HepG2 (cell line): ENCODE data around the gene RPUSD2. TPM values are rescaled to one million over a fixed set of nuclear protein-coding genes. Genes with fewer than 3 reads are reported as not detected.

ENCODE experiments used
- ATF7 ChIP-seq, 2 experiments: fragments of 450-650 bp in 1 of 2; sonication (generic) in 1 of 2; formaldehyde crosslinking in 1 of 2; IDR thresholded peaks; 2 replicates each; pipeline versions ENCODE4 v1.4.0 to v1.6.1; 2016 to 2020; ENCODE audit warnings: antibody characterized with exemption in 1 of 2, mild to moderate bottlenecking in 1 of 2, missing genetic modification reagents in 1 of 2
- EEA1 ChIP-seq: sonication (generic); formaldehyde crosslinking; IDR thresholded peaks from 2 replicates; pipeline ENCODE4 v1.5.1; 2020; ENCODE audit warnings: mild to moderate bottlenecking, missing genetic modification reagents, borderline replicate concordance
- HIVEP1 ChIP-seq: sonication (generic); formaldehyde crosslinking; IDR thresholded peaks from 2 replicates; pipeline ENCODE4 v1.4.0; 2020; ENCODE audit warnings: mild to moderate bottlenecking, missing genetic modification reagents
- KAT8 ChIP-seq: IDR thresholded peaks from 2 replicates; pipeline ENCODE4 v1.6.1; 2016; ENCODE audit warnings: missing genetic modification reagents, missing compliant biosample characterization
- MAZ ChIP-seq, 2 experiments: sonication (generic) in 1 of 2; formaldehyde crosslinking in 1 of 2; IDR thresholded peaks; 2 replicates each; pipeline versions ENCODE4 v1.5.0 to v1.6.1; 2012 to 2020; ENCODE audit warnings: low read depth in 2 of 2, mild to moderate bottlenecking in 2 of 2, borderline replicate concordance in 1 of 2, improper control_type of control experiment in 1 of 2, low read length in 1 of 2, missing genetic modification reagents in 1 of 2, moderate library complexity in 1 of 2
- NRL ChIP-seq: sonication (generic); formaldehyde crosslinking; IDR thresholded peaks from 2 replicates; pipeline ENCODE4 v1.5.0; 2020; ENCODE audit warnings: missing genetic modification reagents, mild to moderate bottlenecking, moderate library complexity, borderline replicate concordance
- RXRB ChIP-seq: IDR thresholded peaks from 2 replicates; pipeline ENCODE4 v1.6.1; 2016; ENCODE audit warnings: borderline replicate concordance, missing genetic modification reagents, missing compliant biosample characterization
- SIX4 ChIP-seq: sonication (generic); formaldehyde crosslinking; IDR thresholded peaks from 2 replicates; pipeline ENCODE4 v1.4.0; 2020; ENCODE audit warnings: missing genetic modification reagents
- YEATS4 ChIP-seq: sonication (generic); formaldehyde crosslinking; IDR thresholded peaks from 2 replicates; pipeline ENCODE4 v1.4.0; 2020; ENCODE audit warnings: missing genetic modification reagents, borderline replicate concordance
- ZBTB20 ChIP-seq: sonication (generic); formaldehyde crosslinking; IDR thresholded peaks from 2 replicates; pipeline ENCODE4 v1.8.1; 2023; ENCODE audit warnings: missing genetic modification reagents, low read depth, mild to moderate bottlenecking, borderline replicate concordance
- ZFY ChIP-seq: sonication (generic); formaldehyde crosslinking; IDR thresholded peaks from 2 replicates; pipeline ENCODE4 v1.4.0; 2020; ENCODE audit warnings: missing genetic modification reagents
- ZSCAN31 ChIP-seq: sonication (generic); formaldehyde crosslinking; IDR thresholded peaks from 2 replicates; pipeline ENCODE4 v1.5.0; 2020; ENCODE audit warnings: low read depth, mild to moderate bottlenecking, missing genetic modification reagents
- polyA plus RNA-seq, 8 experiments: library from polyadenylated mRNA; depleted of rRNA in 3 of 8; stranded (reverse) in 7 of 8; unstranded in 1 of 8; fragments of >200 nt; fragmentation: Illumina TruSeq in 4 of 8; extraction: Trizol in 4 of 8; gene quantifications; 2 replicates each; pipeline versions ENCODE4 v1.2.1 to v1.2.3, GENCODE V29; 2011 to 2016; ENCODE audit warnings: low read depth in 4 of 8, missing spikeins in 1 of 8, mixed read lengths in 1 of 8; ENCODE audit not compliant: insufficient read depth in 1 of 8
- total RNA-seq, 5 experiments: library from RNA; depleted of rRNA; stranded (reverse); fragments of >200 nt; fragmentation: Illumina TruSeq; extraction: Trizol; gene quantifications; 2 replicates each; pipeline ENCODE4 v1.2.3, GENCODE V29; 2016; ENCODE audit warnings: low read depth in 1 of 5
- TF ChIP-seq, protein P1 (sequence below): sonication (generic); formaldehyde crosslinking; IDR thresholded peaks from 2 replicates; pipeline ENCODE4 v1.4.0; 2020; ENCODE audit warnings: low read depth, missing genetic modification reagents
- TF ChIP-seq, protein P2 (sequence below): IDR thresholded peaks from 2 replicates; pipeline ENCODE4 v1.6.1; 2016; ENCODE audit warnings: low read depth, missing genetic modification reagents, missing compliant biosample characterization
- TF ChIP-seq, protein P3 (sequence below): sonication (generic); formaldehyde crosslinking; IDR thresholded peaks from 2 replicates; pipeline ENCODE4 v1.4.0; 2020; ENCODE audit warnings: missing genetic modification reagents, borderline replicate concordance

The RPUSD2 gene
- total and polyA plus RNA-seq, 2 of the 13 experiments (the other 11 are each of a cell fraction or from before 2014, with no cell fraction given): 8.6 to 14.5 TPM

DNA sequence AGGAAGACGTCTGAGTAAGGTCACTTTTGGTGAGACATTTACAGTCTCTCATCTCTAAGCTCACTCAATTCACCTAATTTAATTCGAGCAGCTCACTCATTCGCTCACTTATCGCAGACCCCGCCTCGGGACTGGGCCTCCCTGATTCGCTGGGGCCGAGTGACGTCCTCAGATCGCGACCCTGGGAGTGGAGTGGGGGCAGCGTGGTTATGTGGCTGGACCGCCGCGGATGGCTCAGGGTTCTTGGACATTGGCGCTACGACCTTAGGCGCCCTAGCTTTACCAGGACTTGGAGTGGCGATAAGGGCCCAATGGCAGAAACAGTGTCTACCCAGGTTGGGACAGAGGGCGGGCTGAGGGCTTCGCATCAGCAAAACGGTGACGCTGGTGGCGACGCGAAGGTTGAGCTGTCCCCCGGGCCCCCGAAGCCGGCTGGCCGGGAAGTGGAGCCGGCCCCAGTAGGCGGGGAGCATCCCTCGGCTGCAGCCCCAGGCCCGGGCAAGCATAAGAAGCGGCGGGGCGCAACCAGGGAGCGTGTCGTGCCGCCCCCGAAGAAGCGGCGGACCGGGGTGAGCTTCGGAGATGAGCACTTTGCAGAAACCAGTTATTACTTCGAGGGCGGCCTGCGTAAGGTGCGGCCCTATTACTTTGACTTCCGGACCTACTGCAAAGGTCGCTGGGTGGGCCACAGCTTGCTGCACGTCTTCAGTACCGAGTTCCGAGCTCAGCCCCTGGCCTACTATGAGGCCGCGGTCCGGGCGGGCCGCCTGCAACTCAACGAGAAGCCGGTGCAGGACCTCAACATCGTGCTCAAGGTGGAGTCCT lies at the start of gene RPUSD2 (continued):
- TF ChIP-seq ATF7 (IDR thresholded peaks at IDR 0.05): no peak
- TF ChIP-seq ATF7 (CRISPR knock-in tag; IDR thresholded peaks at IDR 0.05): 0 out of 2 replicates have a peak, but pooled peaks have one; percentile 37
- TF ChIP-seq, protein P1, sequence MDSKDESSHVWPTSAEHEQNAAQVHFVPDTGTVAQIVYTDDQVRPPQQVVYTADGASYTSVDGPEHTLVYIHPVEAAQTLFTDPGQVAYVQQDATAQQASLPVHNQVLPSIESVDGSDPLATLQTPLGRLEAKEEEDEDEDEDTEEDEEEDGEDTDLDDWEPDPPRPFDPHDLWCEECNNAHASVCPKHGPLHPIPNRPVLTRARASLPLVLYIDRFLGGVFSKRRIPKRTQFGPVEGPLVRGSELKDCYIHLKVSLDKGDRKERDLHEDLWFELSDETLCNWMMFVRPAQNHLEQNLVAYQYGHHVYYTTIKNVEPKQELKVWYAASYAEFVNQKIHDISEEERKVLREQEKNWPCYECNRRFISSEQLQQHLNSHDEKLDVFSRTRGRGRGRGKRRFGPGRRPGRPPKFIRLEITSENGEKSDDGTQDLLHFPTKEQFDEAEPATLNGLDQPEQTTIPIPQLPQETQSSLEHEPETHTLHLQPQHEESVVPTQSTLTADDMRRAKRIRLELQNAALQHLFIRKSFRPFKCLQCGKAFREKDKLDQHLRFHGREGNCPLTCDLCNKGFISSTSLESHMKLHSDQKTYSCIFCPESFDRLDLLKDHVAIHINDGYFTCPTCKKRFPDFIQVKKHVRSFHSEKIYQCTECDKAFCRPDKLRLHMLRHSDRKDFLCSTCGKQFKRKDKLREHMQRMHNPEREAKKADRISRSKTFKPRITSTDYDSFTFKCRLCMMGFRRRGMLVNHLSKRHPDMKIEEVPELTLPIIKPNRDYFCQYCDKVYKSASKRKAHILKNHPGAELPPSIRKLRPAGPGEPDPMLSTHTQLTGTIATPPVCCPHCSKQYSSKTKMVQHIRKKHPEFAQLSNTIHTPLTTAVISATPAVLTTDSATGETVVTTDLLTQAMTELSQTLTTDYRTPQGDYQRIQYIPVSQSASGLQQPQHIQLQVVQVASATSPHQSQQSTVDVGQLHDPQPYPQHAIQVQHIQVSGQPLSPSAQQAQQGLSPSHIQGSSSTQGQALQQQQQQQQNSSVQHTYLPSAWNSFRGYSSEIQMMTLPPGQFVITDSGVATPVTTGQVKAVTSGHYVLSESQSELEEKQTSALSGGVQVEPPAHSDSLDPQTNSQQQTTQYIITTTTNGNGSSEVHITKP (CRISPR knock-in tag): 0 out of 2 replicates have a peak, but pooled peaks have one; percentile 20
- peak; percentile 95 for TF ChIP-seq KAT8 (CRISPR knock-in tag)
- TF ChIP-seq, protein P2, sequence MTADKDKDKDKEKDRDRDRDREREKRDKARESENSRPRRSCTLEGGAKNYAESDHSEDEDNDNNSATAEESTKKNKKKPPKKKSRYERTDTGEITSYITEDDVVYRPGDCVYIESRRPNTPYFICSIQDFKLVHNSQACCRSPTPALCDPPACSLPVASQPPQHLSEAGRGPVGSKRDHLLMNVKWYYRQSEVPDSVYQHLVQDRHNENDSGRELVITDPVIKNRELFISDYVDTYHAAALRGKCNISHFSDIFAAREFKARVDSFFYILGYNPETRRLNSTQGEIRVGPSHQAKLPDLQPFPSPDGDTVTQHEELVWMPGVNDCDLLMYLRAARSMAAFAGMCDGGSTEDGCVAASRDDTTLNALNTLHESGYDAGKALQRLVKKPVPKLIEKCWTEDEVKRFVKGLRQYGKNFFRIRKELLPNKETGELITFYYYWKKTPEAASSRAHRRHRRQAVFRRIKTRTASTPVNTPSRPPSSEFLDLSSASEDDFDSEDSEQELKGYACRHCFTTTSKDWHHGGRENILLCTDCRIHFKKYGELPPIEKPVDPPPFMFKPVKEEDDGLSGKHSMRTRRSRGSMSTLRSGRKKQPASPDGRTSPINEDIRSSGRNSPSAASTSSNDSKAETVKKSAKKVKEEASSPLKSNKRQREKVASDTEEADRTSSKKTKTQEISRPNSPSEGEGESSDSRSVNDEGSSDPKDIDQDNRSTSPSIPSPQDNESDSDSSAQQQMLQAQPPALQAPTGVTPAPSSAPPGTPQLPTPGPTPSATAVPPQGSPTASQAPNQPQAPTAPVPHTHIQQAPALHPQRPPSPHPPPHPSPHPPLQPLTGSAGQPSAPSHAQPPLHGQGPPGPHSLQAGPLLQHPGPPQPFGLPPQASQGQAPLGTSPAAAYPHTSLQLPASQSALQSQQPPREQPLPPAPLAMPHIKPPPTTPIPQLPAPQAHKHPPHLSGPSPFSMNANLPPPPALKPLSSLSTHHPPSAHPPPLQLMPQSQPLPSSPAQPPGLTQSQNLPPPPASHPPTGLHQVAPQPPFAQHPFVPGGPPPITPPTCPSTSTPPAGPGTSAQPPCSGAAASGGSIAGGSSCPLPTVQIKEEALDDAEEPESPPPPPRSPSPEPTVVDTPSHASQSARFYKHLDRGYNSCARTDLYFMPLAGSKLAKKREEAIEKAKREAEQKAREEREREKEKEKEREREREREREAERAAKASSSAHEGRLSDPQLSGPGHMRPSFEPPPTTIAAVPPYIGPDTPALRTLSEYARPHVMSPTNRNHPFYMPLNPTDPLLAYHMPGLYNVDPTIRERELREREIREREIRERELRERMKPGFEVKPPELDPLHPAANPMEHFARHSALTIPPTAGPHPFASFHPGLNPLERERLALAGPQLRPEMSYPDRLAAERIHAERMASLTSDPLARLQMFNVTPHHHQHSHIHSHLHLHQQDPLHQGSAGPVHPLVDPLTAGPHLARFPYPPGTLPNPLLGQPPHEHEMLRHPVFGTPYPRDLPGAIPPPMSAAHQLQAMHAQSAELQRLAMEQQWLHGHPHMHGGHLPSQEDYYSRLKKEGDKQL: no peak
- peak; percentile 92 for TF ChIP-seq ZSCAN31 (CRISPR knock-in tag)
- peak; percentile 98 for TF ChIP-seq MAZ (IDR thresholded peaks at IDR 0.05; ENCODE audit: borderline replicate concordance, low read depth, low read length)
- peak; percentile 86 for TF ChIP-seq MAZ (CRISPR knock-in tag; IDR thresholded peaks at IDR 0.05; ENCODE audit: low read depth)
- TF ChIP-seq RXRB (CRISPR knock-in tag): peak; percentile 59; the same call in 1 of the 2 replicates
- TF ChIP-seq YEATS4 (CRISPR knock-in tag): peak; percentile 80; the same call in 1 of the 2 replicates
- peak; percentile 55; the same call in 1 of the 2 replicates for TF ChIP-seq HIVEP1 (CRISPR knock-in tag)
- TF ChIP-seq, protein P3, sequence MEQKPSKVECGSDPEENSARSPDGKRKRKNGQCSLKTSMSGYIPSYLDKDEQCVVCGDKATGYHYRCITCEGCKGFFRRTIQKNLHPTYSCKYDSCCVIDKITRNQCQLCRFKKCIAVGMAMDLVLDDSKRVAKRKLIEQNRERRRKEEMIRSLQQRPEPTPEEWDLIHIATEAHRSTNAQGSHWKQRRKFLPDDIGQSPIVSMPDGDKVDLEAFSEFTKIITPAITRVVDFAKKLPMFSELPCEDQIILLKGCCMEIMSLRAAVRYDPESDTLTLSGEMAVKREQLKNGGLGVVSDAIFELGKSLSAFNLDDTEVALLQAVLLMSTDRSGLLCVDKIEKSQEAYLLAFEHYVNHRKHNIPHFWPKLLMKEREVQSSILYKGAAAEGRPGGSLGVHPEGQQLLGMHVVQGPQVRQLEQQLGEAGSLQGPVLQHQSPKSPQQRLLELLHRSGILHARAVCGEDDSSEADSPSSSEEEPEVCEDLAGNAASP (CRISPR knock-in tag): peak; percentile 63; the same call in 1 of the 2 replicates
- no peak; the same call in 1 of the 2 replicates for TF ChIP-seq EEA1
- TF ChIP-seq SIX4 (CRISPR knock-in tag): peak; percentile 39; the same call in 1 of the 2 replicates
- TF ChIP-seq NRL (CRISPR knock-in tag): peak; percentile 90
- 0 out of 2 replicates have a peak, but pooled peaks have one; percentile 21 for TF ChIP-seq ZBTB20
- peak; percentile 82 for TF ChIP-seq ZFY (CRISPR knock-in tag)
